Mesothelial cell of epicardium (in vitro differentiated cells): ENCODE measurements around the gene ALG9. TPM values are rescaled to one million over a fixed set of nuclear protein-coding genes. Genes with fewer than 3 reads are reported as not detected.

Experiments used
- DNase-seq, 2 experiments: peaks; one replicate each; pipeline ENCODE4 v3.0.0; 2021; ENCODE audit warnings: low spot score in 2 of 2; ENCODE audit not compliant: unreplicated experiment in 2 of 2
- H3K27ac Mint-ChIP-seq: 2 replicates; pipeline ENCODE4 v1.8.0; 2021; ENCODE audit warnings: mixed read lengths
- H3K27me3 Mint-ChIP-seq: 2 replicates; pipeline ENCODE4 v1.8.0; 2021; ENCODE audit warnings: low read depth, mixed read lengths
- H3K36me3 Mint-ChIP-seq: 2 replicates; pipeline ENCODE4 v1.8.0; 2021; ENCODE audit warnings: mixed read lengths
- H3K4me1 Mint-ChIP-seq: 2 replicates; pipeline ENCODE4 v1.8.0; 2021; ENCODE audit warnings: mixed read lengths
- H3K4me3 Mint-ChIP-seq: 2 replicates; pipeline ENCODE4 v1.8.0; 2021; ENCODE audit warnings: mild to moderate bottlenecking, moderate library complexity, mixed read lengths
- H3K9me3 Mint-ChIP-seq: 2 replicates; pipeline ENCODE4 v1.8.0; 2021; ENCODE audit warnings: mixed read lengths
- total RNA-seq: library from RNA; stranded (reverse); gene quantifications from 3 replicates; pipeline ENCODE4 v1.2.1, GENCODE V29; 2021
- TF ChIP-seq, protein P1 (sequence below): fragments of 200-600 bp; sonication (generic); IDR thresholded peaks from one replicate; pipeline ENCODE4 v1.5.0; 2021; ENCODE audit warnings: antibody characterized with exemption; ENCODE audit not compliant: unreplicated experiment

Gene ALG9
- total RNA-seq, 1 donor from 2014 or later, result 50.6 TPM

DNA sequence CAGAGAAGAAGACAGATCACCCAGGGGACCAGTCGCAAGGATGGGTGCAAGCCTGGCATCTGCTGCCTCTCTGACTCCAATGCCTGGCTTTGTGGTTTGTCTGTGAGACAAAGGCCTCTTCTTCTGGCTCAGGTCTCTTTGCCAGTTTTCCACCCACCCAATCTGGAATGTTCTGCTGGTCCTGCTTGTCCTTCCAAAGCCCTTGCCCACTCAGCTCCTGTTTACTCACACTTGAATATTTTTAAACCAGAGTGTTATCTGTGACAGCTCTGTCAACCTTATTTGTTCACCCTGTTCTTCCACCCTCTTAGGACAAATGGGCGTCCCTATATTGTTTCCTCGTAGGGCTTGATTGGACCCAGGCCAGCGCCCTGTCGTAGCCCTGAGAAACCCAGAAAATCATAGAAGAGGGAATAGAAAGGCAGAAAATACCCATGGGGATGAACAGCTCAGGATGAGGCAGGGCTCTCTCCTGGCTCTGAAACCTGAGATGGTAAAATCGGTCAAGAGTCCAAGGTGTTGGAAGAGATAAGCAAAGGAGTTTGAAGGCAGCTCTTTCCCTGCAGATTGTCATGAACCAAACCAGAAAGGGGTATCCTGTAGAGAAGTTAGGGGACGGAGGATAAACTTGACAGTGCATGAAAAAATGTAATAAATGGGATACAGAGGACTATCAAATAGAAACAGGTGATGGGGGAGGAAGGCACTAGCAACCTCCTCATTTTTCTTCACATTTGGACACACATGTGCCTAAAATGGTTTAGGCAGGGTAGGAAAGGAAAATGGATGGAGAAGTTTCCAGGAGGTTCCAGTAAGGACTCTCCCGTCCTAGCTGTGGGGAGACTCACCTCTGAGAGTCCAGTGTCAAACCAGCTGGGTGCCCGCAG is 39.5 kb upstream of the ALG9 start:
- Mint-ChIP-seq H3K9me3 (no peaks in the 10 kb centered on the region), H3K36me3 (no peaks in the 10 kb centered on the region), H3K27ac (peak overlapping the region; percentile 78), H3K27me3 (peaks cover 2% of the 10 kb centered on the region), H3K4me1 (peaks cover 27% of the 10 kb centered on the region), H3K4me3 (no peak overlapping the region)
- TF ChIP-seq, protein P1, sequence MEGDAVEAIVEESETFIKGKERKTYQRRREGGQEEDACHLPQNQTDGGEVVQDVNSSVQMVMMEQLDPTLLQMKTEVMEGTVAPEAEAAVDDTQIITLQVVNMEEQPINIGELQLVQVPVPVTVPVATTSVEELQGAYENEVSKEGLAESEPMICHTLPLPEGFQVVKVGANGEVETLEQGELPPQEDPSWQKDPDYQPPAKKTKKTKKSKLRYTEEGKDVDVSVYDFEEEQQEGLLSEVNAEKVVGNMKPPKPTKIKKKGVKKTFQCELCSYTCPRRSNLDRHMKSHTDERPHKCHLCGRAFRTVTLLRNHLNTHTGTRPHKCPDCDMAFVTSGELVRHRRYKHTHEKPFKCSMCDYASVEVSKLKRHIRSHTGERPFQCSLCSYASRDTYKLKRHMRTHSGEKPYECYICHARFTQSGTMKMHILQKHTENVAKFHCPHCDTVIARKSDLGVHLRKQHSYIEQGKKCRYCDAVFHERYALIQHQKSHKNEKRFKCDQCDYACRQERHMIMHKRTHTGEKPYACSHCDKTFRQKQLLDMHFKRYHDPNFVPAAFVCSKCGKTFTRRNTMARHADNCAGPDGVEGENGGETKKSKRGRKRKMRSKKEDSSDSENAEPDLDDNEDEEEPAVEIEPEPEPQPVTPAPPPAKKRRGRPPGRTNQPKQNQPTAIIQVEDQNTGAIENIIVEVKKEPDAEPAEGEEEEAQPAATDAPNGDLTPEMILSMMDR, result no peak
- no peak for DNase-seq

DNA sequence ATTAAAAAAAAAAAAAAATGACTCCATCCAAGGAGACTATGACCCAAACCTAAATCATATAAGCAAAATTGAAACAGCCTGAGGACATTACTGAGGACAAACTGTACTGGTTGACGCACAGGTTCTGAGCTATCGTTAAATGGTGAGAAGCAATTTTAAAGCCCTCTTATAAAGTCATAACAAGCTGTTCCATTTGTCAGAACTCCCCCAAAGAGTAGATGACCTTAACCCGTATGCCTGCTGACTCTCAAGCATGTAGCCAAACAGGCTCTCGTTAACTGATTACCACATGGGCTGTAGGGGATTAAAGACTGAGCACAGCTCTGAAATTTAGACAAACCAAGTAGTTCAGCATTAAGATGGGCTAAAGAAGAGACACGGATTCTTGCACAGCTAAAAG is 38.0 kb upstream of the ALG9 start:
- TF ChIP-seq, protein P1, result no peak
- Mint-ChIP-seq H3K9me3 (peaks cover 6% of the 10 kb centered on the region), H3K4me3 (no peak overlapping the region), H3K27ac (no peak overlapping the region), H3K27me3 (no peaks in the 10 kb centered on the region), H3K36me3 (peaks cover 8% of the 10 kb centered on the region), H3K4me1 (peaks cover 27% of the 10 kb centered on the region)
- DNase-seq, result no peak

DNA sequence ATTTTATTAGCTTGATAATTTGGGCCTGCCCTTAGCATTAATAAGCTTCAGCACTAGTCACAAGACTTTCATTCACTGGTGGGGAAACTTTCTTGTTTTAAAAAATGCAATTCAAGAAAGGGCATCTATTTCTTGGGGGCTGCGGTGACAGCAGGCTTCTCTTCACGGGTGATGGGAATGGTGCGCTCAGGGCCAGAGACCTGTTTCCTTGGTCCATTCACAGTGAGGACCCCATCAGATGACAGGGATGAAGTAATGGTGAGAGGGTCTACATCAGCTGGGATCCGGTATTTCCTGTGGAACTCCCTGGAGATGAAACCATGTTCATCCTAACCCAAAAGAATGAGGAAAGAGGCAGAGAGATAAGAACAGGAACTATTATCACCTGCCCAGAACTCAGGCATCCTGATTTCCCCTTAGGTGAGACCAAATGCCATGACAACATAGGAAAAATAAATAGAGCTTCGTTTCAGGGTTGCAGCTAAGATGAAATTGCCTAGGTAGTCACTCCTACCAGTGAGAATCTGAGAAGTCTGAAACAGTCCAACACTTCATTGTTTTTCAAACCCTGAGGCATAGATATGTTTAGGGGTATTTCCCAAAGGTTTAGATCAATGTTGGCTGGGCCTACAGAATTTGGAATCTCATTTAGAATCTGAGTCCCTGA is 37.4 kb upstream of the ALG9 start:
- H3K36me3 Mint-ChIP-seq, result peaks cover 8% of the 10 kb centered on the region
- no peak overlapping the region for H3K4me3 Mint-ChIP-seq
- no peak for DNase-seq
- H3K27me3 Mint-ChIP-seq, result no peaks in the 10 kb centered on the region
- H3K9me3 Mint-ChIP-seq, result peaks cover 6% of the 10 kb centered on the region
- peaks cover 27% of the 10 kb centered on the region for H3K4me1 Mint-ChIP-seq
- H3K27ac Mint-ChIP-seq, result no peak overlapping the region
- TF ChIP-seq, protein P1, result no peak

DNA sequence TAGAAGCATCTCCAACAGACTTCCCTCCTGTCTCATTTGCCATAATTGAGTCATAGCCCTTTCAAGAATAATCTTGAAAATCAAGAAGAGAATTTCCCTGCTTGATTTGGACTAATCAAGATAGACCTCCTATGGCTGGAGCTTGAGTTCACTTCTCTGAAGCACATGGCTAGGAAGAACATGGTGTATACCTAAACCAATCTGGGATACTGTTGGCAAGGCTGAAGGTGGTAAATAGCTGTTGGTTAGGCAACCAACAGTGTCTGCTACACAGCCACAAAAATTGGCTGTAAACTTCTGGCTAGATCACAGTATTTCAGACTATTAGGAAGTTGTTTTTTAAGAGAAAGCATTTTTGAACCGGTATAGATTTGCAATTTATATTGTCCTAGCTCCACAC is 35.3 kb upstream of the ALG9 start:
- peaks cover 20% of the 10 kb centered on the region for H3K4me1 Mint-ChIP-seq

DNA sequence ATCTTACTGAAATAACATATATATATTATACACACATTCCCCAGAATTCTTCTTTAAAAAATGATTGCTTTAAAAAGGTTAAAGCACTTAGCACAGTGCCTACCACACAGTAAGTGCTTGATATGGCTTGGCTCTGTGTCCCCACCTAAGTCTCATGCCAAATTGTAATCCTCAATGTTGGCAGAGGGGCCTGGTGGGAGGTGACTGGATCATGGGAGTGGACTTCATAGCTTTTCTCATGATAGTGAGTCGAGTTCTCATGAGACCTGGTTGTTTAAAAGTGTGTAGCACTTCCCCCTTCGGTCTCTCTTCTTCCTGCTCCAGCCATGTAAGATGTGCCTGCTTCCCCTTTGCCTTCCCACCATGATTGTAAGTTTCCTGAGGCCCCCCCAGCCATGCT is 34.0 kb upstream of the ALG9 start:
- H3K4me1 Mint-ChIP-seq, result peaks cover 11% of the 10 kb centered on the region
- H3K36me3 Mint-ChIP-seq, result peaks cover 8% of the 10 kb centered on the region
- DNase-seq, result no peak
- H3K27me3 Mint-ChIP-seq, result no peaks in the 10 kb centered on the region
- TF ChIP-seq, protein P1, result no peak
- H3K9me3 Mint-ChIP-seq, result peaks cover 6% of the 10 kb centered on the region
- no peak overlapping the region for H3K27ac Mint-ChIP-seq
- H3K4me3 Mint-ChIP-seq, result no peak overlapping the region

More for the DNA sequence above, 35.3 kb upstream of the ALG9 start:
- Mint-ChIP-seq H3K9me3 (peaks cover 6% of the 10 kb centered on the region), H3K27me3 (no peaks in the 10 kb centered on the region), H3K27ac (no peak overlapping the region), H3K4me3 (no peak overlapping the region), H3K36me3 (peaks cover 8% of the 10 kb centered on the region)
- TF ChIP-seq, protein P1, result no peak
- no peak for DNase-seq
